HG02588 (cell line): ENCODE results near the gene HPSE2.
"Not testable (repeated sequence)": the region's sequence is repeated elsewhere in the genome, so short reads cannot be mapped to it uniquely, and the experiment has no call there.

Source experiments
- ATAC-seq: cut with Tn5 transposase; IDR thresholded peaks from one replicate; pipeline ENCODE4 v1.9.1; 2021; ENCODE audit warnings: mild to moderate bottlenecking, moderate library complexity; ENCODE audit not compliant: unreplicated experiment

HPSE2 gene

GRCh38 chr10:99170116-99170675, 65.5 kb downstream of the HPSE2 start:
- ATAC-seq, result no peak

- ATAC-seq, result no peak
Observed at GRCh38 chr10:99161165-99161564, 74.5 kb downstream of the HPSE2 start.

GRCh38 chr10:99143651-99144050, 92.0 kb downstream of the HPSE2 start:
- ATAC-seq, result no peak

GRCh38 chr10:99143011-99143410, 92.6 kb downstream of the HPSE2 start:
- no peak for ATAC-seq

GRCh38 chr10:99132897-99133296, 102.8 kb downstream of the HPSE2 start:
- not testable (repeated sequence) for ATAC-seq

- no peak for ATAC-seq
Observed at GRCh38 chr10:99125879-99126278, 109.8 kb downstream of the HPSE2 start.

GRCh38 chr10:99124376-99124775, 111.3 kb downstream of the HPSE2 start:
- no peak for ATAC-seq

- ATAC-seq, result no peak
Observed at GRCh38 chr10:99123851-99124250, 111.8 kb downstream of the HPSE2 start.

- no peak for ATAC-seq
Observed at GRCh38 chr10:99123336-99123735, 112.3 kb downstream of the HPSE2 start.

GRCh38 chr10:99119258-99119748, 116.3 kb downstream of the HPSE2 start:
- ATAC-seq, result no peak

- ATAC-seq, result no peak
Observed at GRCh38 chr10:99115703-99116102, 119.9 kb downstream of the HPSE2 start.

GRCh38 chr10:99085358-99085757, 150.3 kb downstream of the HPSE2 start:
- ATAC-seq, result no peak

GRCh38 chr10:99084161-99084560, 151.5 kb downstream of the HPSE2 start:
- ATAC-seq, result no peak

- ATAC-seq, result no peak
Observed at GRCh38 chr10:99080275-99080945, 155.2 kb downstream of the HPSE2 start.

GRCh38 chr10:99062591-99062990, 173.1 kb downstream of the HPSE2 start:
- no peak for ATAC-seq

- no peak for ATAC-seq
Observed at GRCh38 chr10:99058762-99059161, 176.9 kb downstream of the HPSE2 start.

- no peak for ATAC-seq
Observed at GRCh38 chr10:99057936-99058690, 177.5 kb downstream of the HPSE2 start.

GRCh38 chr10:99045671-99046070, 190.0 kb downstream of the HPSE2 start:
- ATAC-seq, result no peak

- no peak for ATAC-seq
Observed at GRCh38 chr10:99042051-99042771, 193.4 kb downstream of the HPSE2 start.

- ATAC-seq, result no peak
Observed at GRCh38 chr10:99041468-99041867, 194.2 kb downstream of the HPSE2 start.

GRCh38 chr10:99013885-99014284, 221.8 kb downstream of the HPSE2 start:
- ATAC-seq, result no peak
